BE2C (cell line): ENCODE measurements around the gene FAM83B.

ENCODE experiments used
- DNase-seq: peaks from one replicate; pipeline ENCODE4 v3.0.0-alpha.2; 2020
- H3K27me3 ChIP-seq: fragments of 250-450 bp; sonication (Bioruptor Pico); 2 replicates; pipeline ENCODE4 v1.5.1; 2020; ENCODE audit warnings: mild to moderate bottlenecking
- H3K36me3 ChIP-seq: fragments of 250-450 bp; sonication (Bioruptor Pico); 2 replicates; pipeline ENCODE4 v1.5.1; 2020; ENCODE audit warnings: mild to moderate bottlenecking
- H3K4me1 ChIP-seq: fragments of 250-450 bp; sonication (Bioruptor Pico); 2 replicates; pipeline ENCODE4 v1.5.1; 2020
- H3K4me3 ChIP-seq: 2 replicates; pipeline ENCODE4 v1.5.1; 2011; ENCODE audit warnings: low read depth, low read length
- H3K9me3 ChIP-seq: fragments of 250-450 bp; sonication (Bioruptor Pico); 2 replicates; pipeline ENCODE4 v1.5.1; 2020
- CTCF ChIP-seq: IDR thresholded peaks from 2 replicates; pipeline ENCODE4 v1.5.1; 2012; ENCODE audit warnings: mild to moderate bottlenecking, low read depth, low read length

FAM83B gene

DNA sequence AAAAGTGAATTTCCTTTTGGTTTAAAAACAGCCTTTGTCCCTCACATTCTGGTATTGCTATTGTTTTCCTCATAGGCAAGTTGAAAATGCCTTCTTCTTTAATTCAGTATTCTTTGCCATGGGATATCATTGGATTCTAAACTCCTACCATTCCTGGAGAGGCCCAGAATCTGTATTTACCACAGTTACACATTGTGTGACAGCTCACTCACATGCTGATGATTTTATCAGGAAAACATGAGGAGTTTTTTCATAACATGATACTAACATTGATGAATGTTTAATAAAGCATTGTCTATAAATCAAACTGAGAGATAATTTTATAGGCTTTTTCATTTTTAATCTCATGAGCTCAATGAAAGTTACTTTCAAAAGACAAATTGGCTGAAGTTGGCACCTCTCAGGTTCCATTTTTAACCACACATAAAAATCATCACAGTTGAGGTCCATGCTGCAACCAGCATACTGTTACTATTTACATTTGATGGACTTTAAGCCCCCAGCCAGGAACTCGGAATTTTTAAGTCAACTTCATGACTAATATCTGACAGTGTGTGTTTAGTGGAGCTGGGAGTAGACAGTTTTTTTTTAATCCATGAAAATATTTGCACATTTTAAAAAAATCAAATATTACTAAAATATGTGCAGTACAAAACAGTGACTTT is 82.8 kb downstream of the FAM83B start:
- Histone ChIP-seq H3K36me3 (no peaks in the 10 kb centered on the region), H3K9me3 (no peaks in the 10 kb centered on the region), H3K27me3 (no peaks in the 10 kb centered on the region), H3K4me3 (no peak overlapping the region), H3K4me1 (no peaks in the 10 kb centered on the region)
- no peak for DNase-seq
- TF ChIP-seq CTCF: no peak

GRCh38 chr6:54932622-54933021 is 86.1 kb downstream of the FAM83B start:
- TF ChIP-seq CTCF: no peak
- Histone ChIP-seq H3K9me3 (no peaks in the 10 kb centered on the region), H3K4me1 (no peaks in the 10 kb centered on the region), H3K27me3 (no peaks in the 10 kb centered on the region), H3K36me3 (no peaks in the 10 kb centered on the region), H3K4me3 (no peak overlapping the region)
- DNase-seq: no peak

GRCh38 chr6:54935739-54936138 is 89.2 kb downstream of the FAM83B start:
- H3K27me3 ChIP-seq: no peaks in the 10 kb centered on the region
- TF ChIP-seq CTCF: no peak
- H3K4me3 ChIP-seq: no peak overlapping the region
- no peaks in the 10 kb centered on the region for H3K4me1 ChIP-seq
- no peak for DNase-seq
- H3K9me3 ChIP-seq: no peaks in the 10 kb centered on the region
- no peaks in the 10 kb centered on the region for H3K36me3 ChIP-seq

DNA sequence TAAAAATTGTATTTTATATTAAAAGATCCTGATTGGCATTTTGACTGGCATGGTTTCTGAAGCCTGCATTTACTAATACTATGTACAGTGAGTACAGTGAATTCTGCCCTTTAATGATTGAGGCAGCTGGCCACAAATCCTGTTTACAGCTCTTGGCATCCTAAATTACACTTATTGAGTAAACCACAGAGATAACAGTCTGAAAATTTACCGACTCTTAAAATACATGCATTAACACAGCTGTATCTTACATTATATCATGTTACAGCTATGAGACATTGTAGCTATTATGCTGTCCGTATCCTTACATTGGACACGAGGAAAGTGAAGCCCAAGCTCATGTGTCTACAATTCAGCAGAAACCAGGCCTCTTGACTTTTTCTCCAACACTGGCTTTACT is 90.8 kb downstream of the FAM83B start:
- no peak overlapping the region for H3K4me3 ChIP-seq
- H3K36me3 ChIP-seq: no peaks in the 10 kb centered on the region
- no peaks in the 10 kb centered on the region for H3K4me1 ChIP-seq
- TF ChIP-seq CTCF: no peak
- no peaks in the 10 kb centered on the region for H3K27me3 ChIP-seq
- no peaks in the 10 kb centered on the region for H3K9me3 ChIP-seq
- DNase-seq: no peak

DNA sequence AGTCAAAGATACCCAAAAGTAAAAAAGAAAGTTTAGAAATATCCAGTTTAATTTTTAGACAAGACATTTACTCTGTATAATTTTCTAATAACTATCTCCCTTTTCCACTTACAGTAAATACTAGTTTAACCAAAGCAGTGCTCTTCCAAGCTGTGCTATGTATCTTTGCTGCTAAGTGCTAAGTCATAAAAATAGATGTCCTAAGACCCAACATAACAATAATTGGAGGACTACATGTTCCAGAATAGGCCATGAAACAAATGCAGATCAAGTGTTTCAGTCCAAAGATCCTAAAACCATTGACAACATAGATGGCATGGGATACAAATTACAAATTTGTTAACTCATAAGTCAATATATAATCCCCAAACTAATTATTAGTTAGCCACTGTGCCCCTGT is 111.1 kb downstream of the FAM83B start:
- Histone ChIP-seq H3K36me3 (no peaks in the 10 kb centered on the region), H3K9me3 (no peaks in the 10 kb centered on the region), H3K4me1 (no peaks in the 10 kb centered on the region), H3K27me3 (no peaks in the 10 kb centered on the region), H3K4me3 (no peak overlapping the region)
- DNase-seq: no peak
- no peak for TF ChIP-seq CTCF

DNA sequence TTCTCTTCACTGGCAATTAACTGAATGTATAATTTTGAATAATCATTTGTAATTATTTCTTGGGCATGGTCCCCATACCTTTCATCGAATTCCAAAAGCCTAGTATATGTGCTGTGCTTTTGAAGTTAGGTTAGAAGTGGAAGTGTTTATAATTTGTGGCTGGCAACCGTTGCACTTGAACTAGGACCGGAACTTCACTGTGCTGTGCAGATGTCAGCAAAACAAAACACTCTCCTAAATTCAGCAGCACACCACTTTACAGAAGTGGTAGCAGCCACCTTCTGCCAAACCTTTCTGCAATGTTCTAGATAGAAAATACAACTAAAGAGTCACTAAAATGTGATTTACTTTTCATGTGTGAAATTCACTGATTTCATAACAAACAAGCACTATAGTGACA is 111.9 kb downstream of the FAM83B start:
- TF ChIP-seq CTCF: no peak
- H3K4me1 ChIP-seq: no peaks in the 10 kb centered on the region
- no peak for DNase-seq
- no peaks in the 10 kb centered on the region for H3K36me3 ChIP-seq
- H3K27me3 ChIP-seq: no peaks in the 10 kb centered on the region
- H3K9me3 ChIP-seq: no peaks in the 10 kb centered on the region
- no peak overlapping the region for H3K4me3 ChIP-seq
